Muscle of leg (tissue), 11 donors: Measurements from ENCODE around the gene PIP5KL1. TPM values are rescaled to one million over a fixed set of nuclear protein-coding genes. Genes with fewer than 3 reads are reported as not detected.

Experiments used
- DNase-seq: peaks from one replicate; pipeline ENCODE4 v3.0.0; 2013
- H3K27ac ChIP-seq: one replicate; pipeline ENCODE4 v1.5.1; 2013; ENCODE audit warnings: mild to moderate bottlenecking, low read length, control low read depth
- H3K27me3 ChIP-seq: one replicate; pipeline ENCODE4 v1.6.1; 2013; ENCODE audit warnings: low read length; ENCODE audit not compliant: control insufficient read depth, insufficient read depth
- H3K36me3 ChIP-seq: one replicate; pipeline ENCODE4 v1.6.1; 2013; ENCODE audit warnings: low read length; ENCODE audit not compliant: control insufficient read depth, insufficient read depth
- H3K4me1 ChIP-seq: one replicate; pipeline ENCODE4 v1.6.1; 2013; ENCODE audit warnings: low read length; ENCODE audit not compliant: control insufficient read depth, insufficient read depth
- H3K4me3 ChIP-seq: one replicate; pipeline ENCODE4 v1.5.1; 2013; ENCODE audit warnings: low read length, control low read depth
- H3K9me3 ChIP-seq: replicated peaks from 2 replicates; pipeline ENCODE4 v1.6.1; 2013; ENCODE audit warnings: low read depth, low read length; ENCODE audit not compliant: control insufficient read depth
- WGBS: methylation state at CpG from one replicate; pipeline ENCODE4 v1.1.5; 2013; ENCODE audit warnings: missing lambda C conversion rate; ENCODE audit not compliant: insufficient coverage; 5-methylcytosine and 5-hydroxymethylcytosine counted together
- polyA plus RNA-seq, 8 donors: library from polyadenylated mRNA; unstranded; fragments of 120-200 nt; gene quantifications; one replicate each; pipeline versions ENCODE4 v1.2.1 to v1.2.3, GENCODE V29; 2013; ENCODE audit warnings: inconsistent platforms in 1 of 8, low replicate concordance in 1 of 8; ENCODE audit not compliant: insufficient read length in 8 of 8, insufficient read depth in 1 of 8
- total RNA-seq: library from RNA; stranded (reverse); fragments of 120-200 nt; gene quantifications from one replicate; pipeline ENCODE4 v1.2.4, GENCODE V29; 2013

The PIP5KL1 gene
- total and polyA plus RNA-seq, 9 donors = 0.42 to 3.5 (median 1.9) TPM

DNA sequence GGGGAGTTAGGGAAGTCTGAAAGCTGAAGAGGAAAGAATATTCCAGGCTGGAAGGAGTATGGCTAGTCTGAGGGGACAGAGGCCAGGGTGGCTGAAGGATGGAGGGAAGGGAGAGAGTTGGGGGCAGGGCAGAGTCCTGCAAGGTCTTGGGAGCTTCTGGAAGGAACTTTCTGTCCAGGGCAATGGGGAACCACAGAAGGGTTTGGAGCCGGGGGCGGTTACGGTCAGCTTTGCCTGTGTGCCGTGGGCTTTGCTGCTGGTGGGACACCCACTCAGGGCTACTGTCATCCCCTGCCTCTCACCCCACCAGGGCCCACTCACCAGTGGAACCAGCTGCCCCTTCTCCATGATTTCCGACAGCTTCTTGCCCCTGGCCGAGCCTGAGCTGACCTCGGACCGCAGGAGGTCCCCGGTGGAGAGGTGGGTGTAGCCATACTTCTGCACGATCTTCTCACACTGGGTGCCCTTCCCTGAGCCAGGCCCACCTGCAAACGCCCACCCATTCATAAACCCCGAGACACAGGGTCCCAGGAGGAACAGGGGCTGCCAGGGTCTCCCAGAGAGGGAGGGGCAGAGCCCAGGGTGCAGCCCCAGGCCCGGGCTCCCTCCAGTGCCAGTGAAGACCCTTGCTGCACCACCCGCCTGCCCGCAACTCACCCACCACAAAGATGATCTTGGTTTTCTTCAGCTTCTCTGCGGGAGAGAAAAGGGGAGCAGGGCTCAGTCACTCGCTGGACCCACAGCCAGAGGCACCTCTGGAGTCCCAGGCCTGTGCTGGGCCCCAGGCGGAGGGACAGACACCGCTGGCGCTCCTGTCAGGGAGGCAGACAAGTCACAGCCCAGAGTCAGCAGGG lies 58.0 kb downstream of the PIP5KL1 start:
- peak overlapping the region; percentile 51 for H3K27ac ChIP-seq
- no peak overlapping the region for H3K4me3 ChIP-seq
- no peaks in the 10 kb centered on the region for H3K27me3 ChIP-seq
- H3K36me3 ChIP-seq = peaks cover 58% of the 10 kb centered on the region
- DNase-seq = no peak
- peaks cover 56% of the 10 kb centered on the region for H3K4me1 ChIP-seq
- WGBS = 83% methylated on average over 12 of the region's 20 CpGs
- H3K9me3 ChIP-seq = no peaks in the 10 kb centered on the region

DNA sequence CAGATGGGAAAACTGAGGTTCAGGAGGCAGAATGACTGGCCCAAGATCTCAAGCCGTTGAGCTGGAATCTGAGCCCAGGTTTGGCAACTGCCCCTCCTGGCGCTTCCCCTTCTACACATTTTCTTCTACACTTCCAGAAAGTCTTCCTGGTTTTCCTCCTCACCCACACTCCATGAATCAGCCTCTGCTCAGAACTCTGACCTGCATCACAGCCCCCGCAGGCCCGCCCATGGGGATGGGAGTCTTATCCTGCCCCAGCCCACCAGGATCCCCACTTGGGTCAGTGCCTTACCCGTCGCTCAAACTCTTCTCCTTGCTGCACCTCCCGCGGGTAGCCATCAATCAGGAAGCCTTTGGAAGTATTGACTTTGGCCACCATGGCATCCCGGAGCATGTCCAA lies 59.0 kb downstream of the PIP5KL1 start:
- H3K4me1 ChIP-seq = peaks cover 48% of the 10 kb centered on the region
- DNase-seq = no peak
- no peak overlapping the region for H3K27ac ChIP-seq
- H3K9me3 ChIP-seq = no peaks in the 10 kb centered on the region
- 75% methylated on average over 8 of the region's 9 CpGs for WGBS
- no peak overlapping the region for H3K4me3 ChIP-seq
- H3K36me3 ChIP-seq = peaks cover 66% of the 10 kb centered on the region
- H3K27me3 ChIP-seq = no peaks in the 10 kb centered on the region

DNA sequence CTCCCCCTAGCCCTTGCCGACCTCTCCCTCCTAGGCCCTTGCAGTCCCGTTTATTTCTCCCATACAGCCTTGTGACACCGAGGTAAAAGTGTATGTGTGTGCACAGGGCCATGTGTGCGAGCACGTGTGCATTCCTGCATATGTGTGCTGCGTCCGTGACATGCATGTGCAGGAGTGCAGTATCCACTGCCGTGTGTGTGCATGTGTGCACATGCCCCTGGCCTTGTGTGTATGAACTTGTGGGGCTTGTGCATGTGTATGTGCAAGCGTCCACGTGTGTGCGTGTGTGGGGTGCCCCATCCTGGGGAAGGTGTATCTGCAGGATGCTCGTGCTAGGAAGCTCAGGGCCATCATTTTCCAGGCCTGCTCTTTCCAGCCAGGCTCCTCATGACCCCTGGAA lies 59.7 kb downstream of the PIP5KL1 start:
- Histone ChIP-seq H3K27me3 (no peaks in the 10 kb centered on the region), H3K9me3 (no peaks in the 10 kb centered on the region), H3K4me3 (no peak overlapping the region), H3K27ac (no peak overlapping the region), H3K4me1 (peaks cover 42% of the 10 kb centered on the region), H3K36me3 (peaks cover 71% of the 10 kb centered on the region)
- DNase-seq = no peak
- 91% methylated on average over 10 of the region's 12 CpGs for WGBS

Other genes starting within 250 kb of the PIP5KL1 start
- gene CFAP157, start 223.8 kb downstream of the PIP5KL1 start, total RNA-seq = not detected
- gene CFAP157, start 223.8 kb downstream of the PIP5KL1 start, polyA plus RNA-seq = 1 to 10 TPM in 6 of 8 donors, under 1 TPM in 2; 0.84 to 2.4 (median 1.3) TPM
- 9.4 TPM for gene PTRH1, start 215.1 kb downstream of the PIP5KL1 start, total RNA-seq
- 10 to 100 TPM in 1 of 8 donors, 1 to 10 TPM in 7; 7.5 to 11.1 (median 9.1) TPM for gene PTRH1, start 215.1 kb downstream of the PIP5KL1 start, polyA plus RNA-seq
- not detected for gene TTC16, start 214.7 kb downstream of the PIP5KL1 start, total RNA-seq
- gene TTC16, start 214.7 kb downstream of the PIP5KL1 start, polyA plus RNA-seq = under 1 TPM in 5 of 8 donors, not detected in 3; 0.02 to 0.08 (median 0.07) TPM
- 3.7 TPM for gene TOR2A, start 195.5 kb downstream of the PIP5KL1 start, total RNA-seq
- gene TOR2A, start 195.5 kb downstream of the PIP5KL1 start, polyA plus RNA-seq = 10 to 100 TPM in 2 of 8 donors, 1 to 10 TPM in 6; 8.7 to 10.0 (median 9.2) TPM
- 12.4 TPM for gene SH2D3C, start 152.1 kb downstream of the PIP5KL1 start, total RNA-seq
- gene SH2D3C, start 152.1 kb downstream of the PIP5KL1 start, polyA plus RNA-seq = 10 to 100 TPM; 17.2 to 22.5 (median 20.2) TPM
- 28.4 TPM for gene CDK9, start 144.7 kb downstream of the PIP5KL1 start, total RNA-seq
- gene CDK9, start 144.7 kb downstream of the PIP5KL1 start, polyA plus RNA-seq = 10 to 100 TPM; 41.3 to 60.5 (median 51.9) TPM
- gene FPGS, start 127.9 kb downstream of the PIP5KL1 start, total RNA-seq = 34.7 TPM
- gene FPGS, start 127.9 kb downstream of the PIP5KL1 start, polyA plus RNA-seq = 10 to 100 TPM; 38.6 to 52.4 (median 45.1) TPM
- gene ENG, start 76.1 kb downstream of the PIP5KL1 start, total RNA-seq = 9.3 TPM
- 10 to 100 TPM; 53.3 to 77.3 (median 61.4) TPM for gene ENG, start 76.1 kb downstream of the PIP5KL1 start, polyA plus RNA-seq
- 921 TPM for gene AK1, start 53.1 kb downstream of the PIP5KL1 start, total RNA-seq
- 1,000 to 10,000 TPM in 5 of 8 donors, 100 to 1,000 TPM in 3; 579 to 1,396 (median 1,101) TPM for gene AK1, start 53.1 kb downstream of the PIP5KL1 start, polyA plus RNA-seq
- gene ST6GALNAC6, start 31.2 kb downstream of the PIP5KL1 start, total RNA-seq = 44.9 TPM
- gene ST6GALNAC6, start 31.2 kb downstream of the PIP5KL1 start, polyA plus RNA-seq = 10 to 100 TPM; 35.9 to 60.6 (median 49.0) TPM
- 21.0 TPM for gene ST6GALNAC4, start 13.7 kb downstream of the PIP5KL1 start, total RNA-seq
- gene ST6GALNAC4, start 13.7 kb downstream of the PIP5KL1 start, polyA plus RNA-seq = 10 to 100 TPM; 23.2 to 41.0 (median 31.2) TPM
- gene DPM2, start 7.1 kb upstream of the PIP5KL1 start, total RNA-seq = 16.7 TPM
- gene DPM2, start 7.1 kb upstream of the PIP5KL1 start, polyA plus RNA-seq = 10 to 100 TPM; 20.0 to 26.8 (median 23.6) TPM
- 5.1 TPM for gene EEIG1, start 50.2 kb upstream of the PIP5KL1 start, total RNA-seq
- gene EEIG1, start 50.2 kb upstream of the PIP5KL1 start, polyA plus RNA-seq = 10 to 100 TPM; 12.3 to 23.5 (median 16.3) TPM
- gene NAIF1, start 136.5 kb upstream of the PIP5KL1 start, total RNA-seq = 10.0 TPM
- gene NAIF1, start 136.5 kb upstream of the PIP5KL1 start, polyA plus RNA-seq = 1 to 10 TPM; 7.4 to 8.9 (median 8.3) TPM
- 14.6 TPM for gene SLC25A25, start 137.5 kb upstream of the PIP5KL1 start, total RNA-seq
- 10 to 100 TPM; 12.9 to 15.3 (median 14.2) TPM for gene SLC25A25, start 137.5 kb upstream of the PIP5KL1 start, polyA plus RNA-seq
- 30.1 TPM for gene PTGES2, start 197.0 kb upstream of the PIP5KL1 start, total RNA-seq
- gene PTGES2, start 197.0 kb upstream of the PIP5KL1 start, polyA plus RNA-seq = 10 to 100 TPM; 40.0 to 45.3 (median 41.5) TPM
- 0.09 TPM for gene LCN2, start 218.7 kb upstream of the PIP5KL1 start, total RNA-seq
- 1 to 10 TPM in 5 of 8 donors, under 1 TPM in 3; 0.72 to 2.8 (median 1.3) TPM for gene LCN2, start 218.7 kb upstream of the PIP5KL1 start, polyA plus RNA-seq
- gene BBLN, start 229.5 kb upstream of the PIP5KL1 start, total RNA-seq = 41.1 TPM
- 10 to 100 TPM; 25.5 to 37.8 (median 29.3) TPM for gene BBLN, start 229.5 kb upstream of the PIP5KL1 start, polyA plus RNA-seq